HG03159 (cell line): ENCODE data around the gene FBLN7.

Experiments used
- ATAC-seq: cut with Tn5 transposase; IDR thresholded peaks from one replicate; pipeline ENCODE4 v1.9.1; 2021; ENCODE audit warnings: mild to moderate bottlenecking, moderate library complexity; ENCODE audit not compliant: unreplicated experiment

The FBLN7 gene

DNA sequence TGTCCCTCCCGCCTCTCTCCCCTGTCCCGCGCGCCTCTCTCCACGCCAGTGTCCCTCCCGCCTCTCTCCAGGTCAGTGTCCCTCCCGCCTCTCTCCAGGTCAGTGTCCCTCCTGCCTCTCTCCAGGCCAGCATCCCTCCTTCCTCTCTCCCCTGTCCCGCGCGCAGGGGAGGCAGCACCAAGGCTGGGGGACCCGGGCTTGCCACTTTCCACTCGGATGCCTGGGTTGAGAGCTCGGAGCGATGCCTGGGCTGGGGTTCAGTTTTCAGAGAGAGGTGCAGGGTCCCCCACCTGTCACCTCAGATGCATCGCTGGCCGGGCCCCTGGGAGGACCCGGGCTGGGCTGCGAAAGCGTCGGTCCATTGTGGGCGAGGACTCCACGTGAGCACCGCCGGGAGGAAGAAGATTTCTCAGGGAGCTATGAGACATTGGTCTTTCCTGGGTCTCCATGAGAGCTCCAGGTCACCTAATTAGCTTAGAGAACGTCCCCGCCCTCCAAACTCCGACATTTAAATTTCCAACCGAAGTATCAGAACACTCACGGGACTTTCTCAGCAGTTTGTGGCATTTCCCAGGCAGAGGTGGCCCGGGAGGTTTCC lies 2.1 kb downstream of the FBLN7 start:
- no peak for ATAC-seq

DNA sequence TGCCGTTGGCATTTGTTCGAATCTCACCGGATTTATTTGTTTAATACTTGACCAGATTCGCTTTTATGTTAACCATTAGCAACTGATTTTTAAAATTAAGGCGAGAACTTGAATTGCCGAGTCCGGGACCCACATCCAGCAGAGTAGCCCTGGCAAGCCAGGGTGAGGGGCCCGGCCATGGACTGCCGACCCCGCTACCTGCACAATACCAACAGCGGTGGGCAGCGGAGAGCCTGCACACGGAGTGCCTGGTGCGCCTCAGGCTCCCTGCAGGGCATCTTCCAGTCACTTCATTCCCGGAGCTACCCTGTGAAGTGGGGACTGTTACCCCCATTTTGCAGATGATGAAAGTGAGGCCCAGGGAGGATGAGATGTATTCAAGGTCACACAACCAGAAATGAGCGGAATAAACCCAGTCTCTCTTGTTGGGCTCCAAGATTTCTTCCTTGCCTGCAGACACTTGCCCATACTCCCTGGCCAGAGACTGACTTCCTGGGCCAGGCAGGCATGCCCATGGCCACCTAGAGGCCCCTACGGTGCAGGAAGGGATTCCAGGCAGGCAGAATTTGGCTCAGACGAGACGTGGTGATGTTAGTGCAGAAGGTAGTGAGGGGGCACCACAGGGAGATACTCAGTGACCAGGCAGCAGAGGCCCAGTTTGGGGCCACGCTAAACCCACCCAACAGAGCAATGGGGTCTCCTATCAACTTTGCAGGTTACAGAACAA lies 2.9 kb downstream of the FBLN7 start:
- no peak for ATAC-seq

DNA sequence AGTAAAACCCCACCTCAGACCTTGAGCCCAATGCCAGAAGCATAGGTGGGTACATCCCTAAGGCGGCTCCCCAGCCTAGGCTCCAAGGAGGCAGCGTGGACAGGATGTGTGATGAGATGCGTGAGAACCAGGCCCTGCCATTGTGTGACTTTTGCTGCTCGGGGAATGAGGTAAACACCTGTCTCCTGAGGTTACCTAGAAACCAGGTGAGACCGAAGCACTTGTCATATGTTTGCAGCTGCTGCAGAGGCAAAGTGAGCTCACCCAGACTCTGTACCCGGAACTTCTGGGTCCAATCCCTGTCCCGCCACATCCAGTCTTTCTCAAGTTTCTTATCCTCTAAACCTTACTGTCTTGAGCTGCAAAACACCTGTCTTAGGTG lies 3.4 kb downstream of the FBLN7 start:
- ATAC-seq = no peak

- no peak for ATAC-seq
Observed at GRCh38 chr2:112142525-112143078, 4.4 kb downstream of the FBLN7 start.

DNA sequence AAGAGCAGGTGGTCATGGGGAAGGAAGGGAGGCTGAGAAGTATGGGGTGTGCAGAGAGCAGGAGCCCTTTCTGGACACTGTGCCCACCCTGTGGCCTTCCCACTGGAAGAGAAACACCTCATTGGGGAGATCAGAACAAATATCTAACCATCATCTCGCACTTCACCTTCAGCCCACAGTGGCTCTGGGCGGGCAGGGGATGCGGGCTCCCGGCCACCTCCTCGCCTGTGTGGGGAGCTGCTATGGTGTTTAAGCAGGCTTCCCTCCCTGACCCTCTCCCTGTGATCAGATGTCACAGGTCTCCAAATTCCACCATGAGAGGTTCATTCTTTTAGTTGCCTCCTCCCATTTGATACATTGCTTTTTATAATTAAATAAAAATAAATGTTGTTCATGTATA lies 5.0 kb downstream of the FBLN7 start:
- no peak for ATAC-seq

GRCh38 chr2:112144966-112145365 lies 6.8 kb downstream of the FBLN7 start:
- no peak for ATAC-seq

DNA sequence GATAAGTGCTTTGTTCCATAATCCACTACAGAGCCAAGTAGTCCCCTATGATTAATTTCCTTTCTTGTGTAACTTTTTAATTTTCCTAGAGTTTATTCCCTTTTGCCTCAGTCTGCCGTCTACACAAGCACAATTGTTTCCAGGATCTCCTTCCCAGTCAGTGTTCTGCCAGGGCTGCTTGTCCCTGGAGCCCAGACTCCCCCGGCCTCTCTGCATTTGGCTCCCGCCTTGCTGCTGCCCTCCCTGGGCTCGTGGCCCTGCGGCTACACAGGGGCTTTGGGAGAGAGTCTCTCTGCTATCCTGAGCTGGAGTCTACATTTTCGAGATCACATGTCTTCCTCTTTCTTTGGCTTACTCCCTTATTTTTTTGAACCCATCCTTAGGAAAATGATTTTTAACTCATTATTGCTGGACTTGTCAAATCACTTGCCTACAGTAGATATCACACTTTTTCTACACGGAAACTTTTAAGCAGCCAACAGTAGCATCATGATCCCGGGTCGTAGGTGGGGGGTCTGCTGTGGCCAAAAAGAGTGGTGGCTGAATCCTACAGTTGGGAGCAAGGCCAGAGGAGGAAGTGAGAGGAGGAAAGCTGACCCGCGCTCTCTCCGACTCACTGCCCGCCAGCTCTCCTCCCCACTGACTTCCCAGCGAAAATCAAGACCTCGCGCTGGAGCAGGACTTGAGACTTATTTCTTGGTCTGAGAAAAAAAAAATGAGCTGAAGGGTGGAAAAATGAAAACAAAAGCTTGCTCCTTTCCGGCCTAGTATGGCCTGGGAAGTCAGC lies 9.4 kb downstream of the FBLN7 start:
- no peak for ATAC-seq

- no peak for ATAC-seq
Observed at GRCh38 chr2:112148477-112148876, 10.3 kb downstream of the FBLN7 start.

- no peak for ATAC-seq
Observed at GRCh38 chr2:112149194-112149593, 11.0 kb downstream of the FBLN7 start.

GRCh38 chr2:112149866-112150435 lies 11.8 kb downstream of the FBLN7 start:
- no peak for ATAC-seq

- no peak for ATAC-seq
Observed at GRCh38 chr2:112150447-112150846, 12.3 kb downstream of the FBLN7 start.

DNA sequence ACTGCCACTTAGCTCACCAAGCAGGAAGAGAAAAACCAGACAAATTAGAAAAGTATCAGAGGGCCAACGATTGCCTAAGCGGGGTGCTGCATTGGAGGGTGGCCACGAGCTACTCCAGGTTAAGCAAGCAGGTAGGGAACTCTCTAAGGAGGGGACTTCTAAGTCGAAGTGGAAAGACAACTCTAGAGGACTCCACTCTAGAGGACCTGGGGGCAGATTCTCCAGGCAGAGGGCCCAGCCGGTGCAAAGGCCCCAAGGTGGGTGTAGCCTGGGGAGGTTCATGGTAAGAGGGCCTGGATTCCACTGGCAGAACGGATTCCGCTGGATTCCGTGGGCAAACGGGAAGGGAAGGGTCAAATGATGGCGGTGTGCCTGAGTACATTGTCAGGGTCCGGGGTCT lies 12.7 kb downstream of the FBLN7 start:
- no peak for ATAC-seq

DNA sequence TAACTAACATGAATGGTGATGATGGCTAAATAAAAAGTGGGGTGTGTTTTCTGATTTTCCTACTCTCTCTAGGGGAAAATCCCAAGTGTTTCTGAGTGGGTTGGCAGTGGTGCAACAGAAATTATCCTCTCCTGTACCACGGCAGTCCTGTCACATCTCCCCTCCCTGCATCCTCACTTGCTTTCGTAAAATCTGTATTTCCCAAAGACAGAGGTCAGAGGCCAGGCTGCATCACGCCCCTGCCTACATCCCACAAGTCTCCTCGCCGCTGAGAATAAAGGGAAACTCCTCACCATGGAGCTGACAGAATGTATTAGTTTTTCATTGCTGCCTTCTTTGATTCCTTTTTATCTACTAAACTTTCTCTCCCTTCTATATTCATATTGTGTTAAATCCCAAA lies 13.1 kb downstream of the FBLN7 start:
- ATAC-seq = no peak

- no peak for ATAC-seq
Observed at GRCh38 chr2:112151701-112152440, 13.7 kb downstream of the FBLN7 start.

DNA sequence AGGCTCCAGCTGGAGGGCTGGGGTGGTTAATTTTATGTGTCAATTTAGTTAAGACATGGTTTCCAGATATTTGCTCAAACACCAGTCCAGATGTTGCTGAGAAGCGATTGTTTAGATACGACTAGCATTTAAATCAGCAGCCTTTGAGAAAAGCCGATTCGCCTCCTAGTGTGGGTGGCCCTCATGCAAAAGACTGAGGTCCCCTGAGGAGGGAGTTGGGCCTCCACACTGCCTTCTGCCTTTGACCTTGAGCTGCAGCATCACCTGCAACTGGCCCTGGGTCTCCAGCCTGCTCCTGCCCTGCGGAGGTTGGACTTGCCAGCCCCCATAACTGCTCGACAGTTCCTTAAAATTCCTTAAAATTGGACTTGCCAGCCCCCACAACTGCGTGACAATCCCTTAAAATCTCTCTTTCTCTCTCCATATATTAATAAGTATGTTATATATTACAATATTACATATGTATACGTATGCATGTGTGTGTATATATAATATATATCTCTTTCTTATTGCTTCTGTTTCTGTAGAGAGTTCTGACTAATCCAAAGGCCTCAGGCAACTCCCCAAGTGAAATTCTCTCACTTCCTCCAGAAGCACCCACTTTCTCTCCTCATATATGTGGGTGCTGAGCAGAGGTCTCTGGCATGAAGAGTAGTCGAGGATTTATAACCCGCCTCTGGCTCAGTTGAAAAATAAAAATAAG lies 14.4 kb downstream of the FBLN7 start:
- no peak for ATAC-seq

- ATAC-seq = no peak
Observed at GRCh38 chr2:112153179-112153490, 14.9 kb downstream of the FBLN7 start.

DNA sequence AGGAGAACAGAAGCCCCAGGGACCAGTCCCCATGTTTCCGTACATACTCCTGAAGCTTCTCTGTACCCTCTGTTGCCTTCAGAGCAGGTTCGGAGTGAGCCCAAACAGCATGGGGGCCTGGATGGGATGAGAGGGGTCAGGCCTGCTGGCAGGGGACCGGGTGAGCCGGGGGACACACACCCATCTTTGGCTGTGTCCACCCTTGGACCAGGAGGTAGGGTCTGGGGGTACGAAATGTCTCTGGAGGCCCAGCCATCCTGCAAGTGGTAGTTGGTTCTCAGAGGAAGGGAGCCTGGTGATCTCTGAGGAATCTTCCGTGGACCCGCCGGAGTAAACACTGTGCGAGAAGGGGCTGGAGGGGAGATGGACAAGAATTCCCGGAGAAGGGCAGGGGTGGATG lies 15.3 kb downstream of the FBLN7 start:
- no peak for ATAC-seq

- no peak for ATAC-seq
Observed at GRCh38 chr2:112154246-112155117, 16.3 kb downstream of the FBLN7 start.
